ENCODE data around the gene MIOX. TPM values are rescaled to one million over a fixed set of nuclear protein-coding genes. Genes with fewer than 3 reads are reported as not detected.
A peak's percentile ranks its signal among the peaks of the same experiment; 100 is the strongest.

The MIOX gene
- total and polyA plus RNA-seq, 2 of the 13 experiments (the other 11 are each of a cell fraction or from before 2014, with no cell fraction given), result 1.5 to 2.9 TPM

DNA sequence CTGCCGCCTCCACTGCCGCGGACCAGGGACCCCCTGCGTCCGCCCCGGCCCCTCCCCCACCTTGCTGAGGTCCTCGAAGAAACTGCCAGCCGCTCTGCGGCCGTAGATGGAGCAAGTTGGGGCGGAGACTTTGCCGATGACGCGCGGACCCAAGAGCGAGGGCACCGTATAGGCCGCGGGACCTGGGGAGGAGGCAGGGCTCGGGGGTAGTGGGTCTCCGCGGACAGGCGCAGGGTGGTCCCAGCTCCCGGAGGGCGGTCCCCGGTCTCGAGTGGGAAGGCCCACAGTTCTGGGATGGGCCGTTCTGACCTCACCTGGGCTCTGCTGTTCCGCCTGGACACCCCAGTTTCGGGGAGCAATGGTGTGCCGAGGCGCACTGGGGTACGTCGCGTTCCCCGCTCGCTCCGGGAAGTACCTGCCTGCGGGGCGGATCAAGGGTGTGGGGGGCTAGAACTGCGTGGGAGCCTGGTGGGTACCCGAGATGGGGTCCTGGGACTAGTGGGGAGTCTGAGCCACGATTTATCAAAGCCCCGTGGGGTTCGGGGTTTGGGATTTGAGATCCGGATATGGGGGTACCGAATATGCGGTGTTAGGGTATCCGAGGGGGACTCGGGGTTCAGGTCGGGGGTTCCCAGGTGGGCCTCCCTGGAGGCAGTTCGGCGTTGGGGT lies 44.4 kb downstream of the MIOX start (continued):
- TF ChIP-seq, protein P1, sequence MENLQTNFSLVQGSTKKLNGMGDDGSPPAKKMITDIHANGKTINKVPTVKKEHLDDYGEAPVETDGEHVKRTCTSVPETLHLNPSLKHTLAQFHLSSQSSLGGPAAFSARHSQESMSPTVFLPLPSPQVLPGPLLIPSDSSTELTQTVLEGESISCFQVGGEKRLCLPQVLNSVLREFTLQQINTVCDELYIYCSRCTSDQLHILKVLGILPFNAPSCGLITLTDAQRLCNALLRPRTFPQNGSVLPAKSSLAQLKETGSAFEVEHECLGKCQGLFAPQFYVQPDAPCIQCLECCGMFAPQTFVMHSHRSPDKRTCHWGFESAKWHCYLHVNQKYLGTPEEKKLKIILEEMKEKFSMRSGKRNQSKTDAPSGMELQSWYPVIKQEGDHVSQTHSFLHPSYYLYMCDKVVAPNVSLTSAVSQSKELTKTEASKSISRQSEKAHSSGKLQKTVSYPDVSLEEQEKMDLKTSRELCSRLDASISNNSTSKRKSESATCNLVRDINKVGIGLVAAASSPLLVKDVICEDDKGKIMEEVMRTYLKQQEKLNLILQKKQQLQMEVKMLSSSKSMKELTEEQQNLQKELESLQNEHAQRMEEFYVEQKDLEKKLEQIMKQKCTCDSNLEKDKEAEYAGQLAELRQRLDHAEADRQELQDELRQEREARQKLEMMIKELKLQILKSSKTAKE (CRISPR knock-in tag; IDR thresholded peaks at IDR 0.05; ENCODE audit: borderline replicate concordance), result no peak
- TF ChIP-seq GABPA (IDR thresholded peaks at IDR 0.05; ENCODE audit: low read depth, low read length) (no peak), GABPA (CRISPR knock-in tag; IDR thresholded peaks at IDR 0.05; ENCODE audit: low read depth) (no peak), SALL1 (CRISPR knock-in tag; IDR thresholded peaks at IDR 0.05) (peak; percentile 26; the same call in 1 of the 2 replicates), ZNF431 (CRISPR knock-in tag; IDR thresholded peaks at IDR 0.05; ENCODE audit: borderline replicate concordance, low read depth) (no peak), POLR2AphosphoS5 (IDR thresholded peaks at IDR 0.05; ENCODE audit: low read depth, low read length) (peak; percentile 58), MAFK (conservative IDR thresholded peaks at IDR 0.05 in 1 of 2, IDR thresholded peaks at IDR 0.05 in 1 of 2; ENCODE audit: low read length in 2 of 2) (no peak), ZC3H13 (CRISPR knock-in tag; IDR thresholded peaks at IDR 0.05) (peak; percentile 82), ZNF441 (CRISPR knock-in tag; IDR thresholded peaks at IDR 0.05; ENCODE audit: borderline replicate concordance) (no peak; the same call in 1 of the 2 replicates), ZNF350 (CRISPR knock-in tag; IDR thresholded peaks at IDR 0.05; ENCODE audit: borderline replicate concordance, low read depth) (0 out of 2 replicates have a peak, but pooled peaks have one; percentile 16), ZNF724P (CRISPR knock-in tag; IDR thresholded peaks at IDR 0.05; ENCODE audit: borderline replicate concordance) (no peak; the same call in 1 of the 2 replicates), IRF9 (CRISPR knock-in tag; IDR thresholded peaks at IDR 0.05; ENCODE audit: borderline replicate concordance) (no peak), NFYC (CRISPR knock-in tag; IDR thresholded peaks at IDR 0.05) (no peak), TOPORS (CRISPR knock-in tag; IDR thresholded peaks at IDR 0.05) (peak; percentile 84; the same call in 1 of the 2 replicates), ZKSCAN1 (IDR thresholded peaks at IDR 0.05; ENCODE audit: low read length) (no peak), SP2 (CRISPR knock-in tag; IDR thresholded peaks at IDR 0.05) (0 out of 2 replicates have a peak, but pooled peaks have one; percentile 11), ZNF543 (CRISPR knock-in tag; IDR thresholded peaks at IDR 0.05) (no peak), UBTF (CRISPR knock-in tag; IDR thresholded peaks at IDR 0.05) (peak; percentile 24; the same call in 1 of the 2 replicates), ZFP90 (CRISPR knock-in tag; IDR thresholded peaks at IDR 0.05; ENCODE audit: borderline replicate concordance) (peak; percentile 62; the same call in 1 of the 2 replicates), ATF7-NPFF (CRISPR knock-in tag; IDR thresholded peaks at IDR 0.05; ENCODE audit: low read depth) (peak; percentile 65; the same call in 1 of the 2 replicates), HNRNPH1 (optimal IDR thresholded peaks at IDR 0.05; ENCODE audit: low read depth, low read length) (peak; percentile 81), ZNF572 (CRISPR knock-in tag; IDR thresholded peaks at IDR 0.05) (peak; percentile 81; the same call in 1 of the 2 replicates), ZEB1 (IDR thresholded peaks at IDR 0.05; ENCODE audit: insufficient replicate concordance, low read depth) (no peak)
- TF ChIP-seq, protein P2, sequence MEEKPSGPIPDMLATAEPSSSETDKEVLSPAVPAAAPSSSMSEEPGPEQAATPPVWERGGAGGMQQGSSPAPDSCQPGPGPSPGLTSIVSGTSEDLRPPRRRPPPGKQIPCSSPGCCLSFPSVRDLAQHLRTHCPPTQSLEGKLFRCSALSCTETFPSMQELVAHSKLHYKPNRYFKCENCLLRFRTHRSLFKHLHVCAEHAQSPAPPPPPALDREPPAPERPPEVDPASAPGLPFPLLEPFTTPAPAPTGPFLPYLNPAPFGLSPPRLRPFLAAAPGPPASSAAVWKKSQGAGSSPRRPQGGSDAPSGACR (CRISPR knock-in tag; IDR thresholded peaks at IDR 0.05), result peak; percentile 14; the same call in 1 of the 2 replicates
